Endothelial cell (in vitro differentiated cells): ENCODE data around the gene CMTM6. TPM values are rescaled to one million over a fixed set of nuclear protein-coding genes. Genes with fewer than 3 reads are reported as not detected.
"Not testable (repeated sequence)": the region's sequence is repeated elsewhere in the genome, so short reads cannot be mapped to it uniquely, and the experiment has no call there.

Source experiments
- DNase-seq: peaks from one replicate; pipeline ENCODE4 v3.0.0; 2021; ENCODE audit warnings: low spot score
- H3K27ac Mint-ChIP-seq: one replicate; pipeline ENCODE4 v1.8.0; 2021; ENCODE audit warnings: mixed read lengths, inconsistent platforms; ENCODE audit not compliant: unreplicated experiment
- H3K27me3 Mint-ChIP-seq: one replicate; pipeline ENCODE4 v1.8.0; 2021; ENCODE audit warnings: mild to moderate bottlenecking, moderate library complexity, mixed read lengths, inconsistent platforms; ENCODE audit not compliant: unreplicated experiment
- H3K36me3 Mint-ChIP-seq: one replicate; pipeline ENCODE4 v1.8.0; 2021; ENCODE audit warnings: mild to moderate bottlenecking, low read depth, mixed read lengths, inconsistent platforms; ENCODE audit not compliant: unreplicated experiment
- H3K4me1 Mint-ChIP-seq: one replicate; pipeline ENCODE4 v1.8.0; 2021; ENCODE audit warnings: mild to moderate bottlenecking, mixed read lengths, inconsistent platforms; ENCODE audit not compliant: unreplicated experiment
- H3K4me3 Mint-ChIP-seq: one replicate; pipeline ENCODE4 v1.8.0; 2021; ENCODE audit warnings: mild to moderate bottlenecking, mixed read lengths, inconsistent platforms; ENCODE audit not compliant: unreplicated experiment
- H3K9me3 Mint-ChIP-seq: one replicate; pipeline ENCODE4 v1.8.0; 2021; ENCODE audit warnings: mixed read lengths, inconsistent platforms; ENCODE audit not compliant: unreplicated experiment
- CTCF ChIP-seq: fragments of 200-600 bp; sonication (generic); IDR thresholded peaks from one replicate; pipeline ENCODE4 v1.5.0; 2021; ENCODE audit warnings: antibody characterized with exemption; ENCODE audit not compliant: unreplicated experiment
- total RNA-seq: library from RNA; stranded (reverse); fragmentation: NEBNext Ultra II Directional; extraction: Animal tissue kit (Norgen Biotek cat#: 25700); gene quantifications from one replicate; pipeline ENCODE4 v1.2.1, GENCODE V29; 2021; ENCODE audit not compliant: unreplicated experiment

Gene CMTM6
- total RNA-seq, 1 donor from 2014 or later = 59.9 TPM

GRCh38 chr3:32525720-32526119, 23.1 kb upstream of the CMTM6 start:
- Mint-ChIP-seq H3K36me3 (peaks cover 32% of the 10 kb centered on the region), H3K4me1 (no peaks in the 10 kb centered on the region)
- TF ChIP-seq CTCF = no peak

GRCh38 chr3:32522682-32523081, 20.0 kb upstream of the CMTM6 start:
- no peak for DNase-seq
- no peak for TF ChIP-seq CTCF
- Mint-ChIP-seq H3K36me3 (peaks cover 46% of the 10 kb centered on the region), H3K27ac (peak overlapping the region; percentile 5), H3K4me1 (peaks cover 2% of the 10 kb centered on the region), H3K27me3 (no peaks in the 10 kb centered on the region), H3K4me3 (peak overlapping the region; percentile 1), H3K9me3 (no peaks in the 10 kb centered on the region)

More at GRCh38 chr3:32525720-32526119, 23.1 kb upstream of the CMTM6 start:
- Mint-ChIP-seq H3K27me3 (no peaks in the 10 kb centered on the region), H3K9me3 (no peaks in the 10 kb centered on the region), H3K4me3 (no peak overlapping the region), H3K27ac (no peak overlapping the region)
- DNase-seq = no peak

GRCh38 chr3:32518921-32519320, 16.3 kb upstream of the CMTM6 start:
- not testable (repeated sequence) for H3K27ac Mint-ChIP-seq, DNase-seq, H3K27me3 Mint-ChIP-seq, H3K9me3 Mint-ChIP-seq, H3K4me1 Mint-ChIP-seq
- Mint-ChIP-seq H3K36me3 (peaks cover 39% of the 10 kb centered on the region), H3K4me3 (peak overlapping the region; percentile 7)

- H3K36me3 Mint-ChIP-seq = peaks cover 24% of the 10 kb centered on the region
- H3K4me1 Mint-ChIP-seq, H3K27me3 Mint-ChIP-seq, DNase-seq, H3K4me3 Mint-ChIP-seq, H3K9me3 Mint-ChIP-seq: not testable (repeated sequence)
- H3K27ac Mint-ChIP-seq = peak overlapping the region; percentile 88
These were observed 14.1 kb upstream of the CMTM6 start for GRCh38 chr3:32516751-32517150.

- no peak for DNase-seq
- Mint-ChIP-seq H3K27me3 (peaks cover 4% of the 10 kb centered on the region), H3K4me3 (no peak overlapping the region), H3K4me1 (peaks cover 14% of the 10 kb centered on the region), H3K27ac (no peak overlapping the region), H3K9me3 (no peaks in the 10 kb centered on the region), H3K36me3 (peaks cover 3% of the 10 kb centered on the region)
- TF ChIP-seq CTCF = no peak
These were observed 8.4 kb upstream of the CMTM6 start for GRCh38 chr3:32511005-32511404.

GRCh38 chr3:32510075-32510724, 7.5 kb upstream of the CMTM6 start:
- peaks cover 3% of the 10 kb centered on the region for H3K36me3 Mint-ChIP-seq
- no peak overlapping the region for H3K27ac Mint-ChIP-seq
- H3K27me3 Mint-ChIP-seq = peaks cover 4% of the 10 kb centered on the region
- TF ChIP-seq CTCF = peak; percentile 53
- peak; percentile 67 for DNase-seq
- no peak overlapping the region for H3K4me3 Mint-ChIP-seq
- no peaks in the 10 kb centered on the region for H3K9me3 Mint-ChIP-seq
- peaks cover 17% of the 10 kb centered on the region for H3K4me1 Mint-ChIP-seq
